ENCODE data around the gene SPIRE2. TPM values are rescaled to one million over a fixed set of nuclear protein-coding genes. Genes with fewer than 3 reads are reported as not detected.

SPIRE2 gene
- total RNA-seq, 1 donor from 2014 or later = 24.2 TPM

- H3K36me3 Mint-ChIP-seq (ENCODE audit: insufficient read depth) = peaks cover 11% of the 10 kb centered on the region
- TF ChIP-seq, protein P1, sequence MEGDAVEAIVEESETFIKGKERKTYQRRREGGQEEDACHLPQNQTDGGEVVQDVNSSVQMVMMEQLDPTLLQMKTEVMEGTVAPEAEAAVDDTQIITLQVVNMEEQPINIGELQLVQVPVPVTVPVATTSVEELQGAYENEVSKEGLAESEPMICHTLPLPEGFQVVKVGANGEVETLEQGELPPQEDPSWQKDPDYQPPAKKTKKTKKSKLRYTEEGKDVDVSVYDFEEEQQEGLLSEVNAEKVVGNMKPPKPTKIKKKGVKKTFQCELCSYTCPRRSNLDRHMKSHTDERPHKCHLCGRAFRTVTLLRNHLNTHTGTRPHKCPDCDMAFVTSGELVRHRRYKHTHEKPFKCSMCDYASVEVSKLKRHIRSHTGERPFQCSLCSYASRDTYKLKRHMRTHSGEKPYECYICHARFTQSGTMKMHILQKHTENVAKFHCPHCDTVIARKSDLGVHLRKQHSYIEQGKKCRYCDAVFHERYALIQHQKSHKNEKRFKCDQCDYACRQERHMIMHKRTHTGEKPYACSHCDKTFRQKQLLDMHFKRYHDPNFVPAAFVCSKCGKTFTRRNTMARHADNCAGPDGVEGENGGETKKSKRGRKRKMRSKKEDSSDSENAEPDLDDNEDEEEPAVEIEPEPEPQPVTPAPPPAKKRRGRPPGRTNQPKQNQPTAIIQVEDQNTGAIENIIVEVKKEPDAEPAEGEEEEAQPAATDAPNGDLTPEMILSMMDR (IDR thresholded peaks at IDR 0.05; ENCODE audit: unreplicated experiment) = no peak
- H3K4me3 Mint-ChIP-seq (ENCODE audit: low read depth) = no peak overlapping the region
- H3K27ac Mint-ChIP-seq = no peak overlapping the region
- no peaks in the 10 kb centered on the region for H3K27me3 Mint-ChIP-seq
- H3K9me3 Mint-ChIP-seq (ENCODE audit: low read depth) = no peaks in the 10 kb centered on the region
- DNase-seq (ENCODE audit: low spot score, unreplicated experiment) = no peak
- no peaks in the 10 kb centered on the region for H3K4me1 Mint-ChIP-seq (ENCODE audit: low read depth)
These were observed 33.4 kb downstream of the SPIRE2 start for GRCh38 chr16:89861648-89862047.

GRCh38 chr16:89862732-89863131 is 34.5 kb downstream of the SPIRE2 start:
- DNase-seq (ENCODE audit: low spot score, unreplicated experiment) = no peak

DNA sequence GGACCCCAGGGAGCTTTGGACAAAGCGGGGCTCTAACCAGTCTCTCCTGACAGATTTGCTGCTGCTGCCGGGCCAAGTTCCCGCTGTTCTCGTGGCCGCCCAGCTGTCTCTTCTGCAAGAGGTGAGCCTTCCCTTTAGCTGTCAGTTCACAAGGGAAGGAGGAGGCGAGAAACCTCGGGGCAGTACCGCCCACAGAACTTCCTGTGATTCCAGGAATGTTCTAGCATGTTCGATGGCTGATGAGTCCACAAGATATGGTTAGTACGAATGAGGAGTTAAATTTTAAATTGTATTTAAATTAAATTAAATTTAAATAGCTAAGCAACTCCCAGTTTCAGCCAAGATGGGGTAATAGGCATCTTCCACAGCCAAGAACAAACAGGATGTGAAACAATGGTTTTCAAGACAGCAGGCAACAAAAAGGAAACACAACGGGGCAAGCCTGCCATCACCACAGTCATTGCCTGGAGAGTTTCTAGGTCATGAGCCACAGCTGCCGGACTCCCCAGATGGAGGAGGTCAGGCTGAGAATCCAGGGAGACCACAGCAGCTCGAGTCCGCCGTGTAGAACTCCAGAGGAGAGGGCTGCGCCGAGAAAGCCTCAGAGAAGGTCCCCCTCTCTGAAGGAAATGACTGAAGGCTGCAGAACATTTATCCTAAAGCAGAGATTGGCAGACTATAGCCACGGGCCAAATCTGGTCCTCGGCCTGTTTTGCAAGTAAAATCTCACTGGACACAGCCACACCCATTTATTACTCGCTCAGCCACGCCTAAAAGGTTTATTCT is 35.7 kb downstream of the SPIRE2 start:
- H3K4me3 Mint-ChIP-seq (ENCODE audit: low read depth) = no peak overlapping the region
- no peak for DNase-seq (ENCODE audit: low spot score, unreplicated experiment)
- no peaks in the 10 kb centered on the region for H3K27me3 Mint-ChIP-seq
- H3K36me3 Mint-ChIP-seq (ENCODE audit: insufficient read depth) = peaks cover 13% of the 10 kb centered on the region
- no peaks in the 10 kb centered on the region for H3K9me3 Mint-ChIP-seq (ENCODE audit: low read depth)
- H3K27ac Mint-ChIP-seq = no peak overlapping the region
- H3K4me1 Mint-ChIP-seq (ENCODE audit: low read depth) = no peaks in the 10 kb centered on the region
- TF ChIP-seq, protein P1 (IDR thresholded peaks at IDR 0.05; ENCODE audit: unreplicated experiment) = no peak

More at GRCh38 chr16:89862732-89863131, 34.5 kb downstream of the SPIRE2 start:
- Mint-ChIP-seq H3K27ac (no peak overlapping the region), H3K36me3 (ENCODE audit: insufficient read depth) (peaks cover 13% of the 10 kb centered on the region), H3K4me3 (ENCODE audit: low read depth) (no peak overlapping the region), H3K27me3 (no peaks in the 10 kb centered on the region), H3K9me3 (ENCODE audit: low read depth) (no peaks in the 10 kb centered on the region), H3K4me1 (ENCODE audit: low read depth) (no peaks in the 10 kb centered on the region)
- TF ChIP-seq, protein P1 (IDR thresholded peaks at IDR 0.05; ENCODE audit: unreplicated experiment) = no peak

GRCh38 chr16:89864527-89864820 is 36.2 kb downstream of the SPIRE2 start:
- Mint-ChIP-seq H3K4me3 (ENCODE audit: low read depth) (no peak overlapping the region), H3K36me3 (ENCODE audit: insufficient read depth) (peaks cover 13% of the 10 kb centered on the region), H3K27ac (no peak overlapping the region)

DNA sequence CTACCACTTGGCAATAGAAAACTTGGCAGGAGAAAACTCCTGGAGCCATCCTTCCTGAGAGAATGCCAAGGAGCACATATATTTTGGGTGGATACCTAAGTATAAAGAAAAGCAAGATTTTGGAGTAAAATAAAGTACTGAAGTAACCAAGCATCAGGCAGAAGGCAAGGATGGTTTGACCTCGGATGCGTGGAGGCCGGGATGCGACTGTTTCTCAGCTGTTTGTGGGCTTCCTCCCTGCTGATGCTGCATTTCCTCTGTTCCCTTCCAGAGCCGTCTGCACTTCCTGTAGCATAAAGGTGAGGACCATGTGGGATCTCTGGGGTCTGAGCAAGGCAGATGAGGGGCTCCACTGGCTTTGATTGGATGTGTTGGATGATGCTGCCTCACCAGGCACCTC is 39.6 kb downstream of the SPIRE2 start:
- Mint-ChIP-seq H3K4me1 (ENCODE audit: low read depth) (no peaks in the 10 kb centered on the region), H3K27ac (no peak overlapping the region), H3K4me3 (ENCODE audit: low read depth) (no peak overlapping the region), H3K9me3 (ENCODE audit: low read depth) (no peaks in the 10 kb centered on the region), H3K27me3 (no peaks in the 10 kb centered on the region), H3K36me3 (ENCODE audit: insufficient read depth) (peaks cover 12% of the 10 kb centered on the region)
- TF ChIP-seq, protein P1 (IDR thresholded peaks at IDR 0.05; ENCODE audit: unreplicated experiment) = no peak
- DNase-seq (ENCODE audit: low spot score, unreplicated experiment) = no peak

More at GRCh38 chr16:89864527-89864820, 36.2 kb downstream of the SPIRE2 start:
- no peak for DNase-seq (ENCODE audit: low spot score, unreplicated experiment)
- TF ChIP-seq, protein P1 (IDR thresholded peaks at IDR 0.05; ENCODE audit: unreplicated experiment) = no peak
- H3K27me3 Mint-ChIP-seq = no peaks in the 10 kb centered on the region
- no peaks in the 10 kb centered on the region for H3K9me3 Mint-ChIP-seq (ENCODE audit: low read depth)
- H3K4me1 Mint-ChIP-seq (ENCODE audit: low read depth) = no peaks in the 10 kb centered on the region
